Posterior cingulate gyrus (tissue), 11 donors: ENCODE data around the gene HBG1.
"Not testable (repeated sequence)": the region's sequence is repeated elsewhere in the genome, so short reads cannot be mapped to it uniquely, and the experiment has no call there.

Experiments used
- DNase-seq, 10 donors: peaks; one replicate each; pipeline versions ENCODE4 v3.0.0 to v3.0.0-alpha.2; 2020 to 2021; ENCODE audit warnings: mixed read lengths in 3 of 10
- intact Hi-C: fragments of 100-400 bp; cut with DNase I; formaldehyde crosslinking; loops from one replicate; pipeline ENCODE4 v1.15.1; 2023

HBG1 gene

DNA sequence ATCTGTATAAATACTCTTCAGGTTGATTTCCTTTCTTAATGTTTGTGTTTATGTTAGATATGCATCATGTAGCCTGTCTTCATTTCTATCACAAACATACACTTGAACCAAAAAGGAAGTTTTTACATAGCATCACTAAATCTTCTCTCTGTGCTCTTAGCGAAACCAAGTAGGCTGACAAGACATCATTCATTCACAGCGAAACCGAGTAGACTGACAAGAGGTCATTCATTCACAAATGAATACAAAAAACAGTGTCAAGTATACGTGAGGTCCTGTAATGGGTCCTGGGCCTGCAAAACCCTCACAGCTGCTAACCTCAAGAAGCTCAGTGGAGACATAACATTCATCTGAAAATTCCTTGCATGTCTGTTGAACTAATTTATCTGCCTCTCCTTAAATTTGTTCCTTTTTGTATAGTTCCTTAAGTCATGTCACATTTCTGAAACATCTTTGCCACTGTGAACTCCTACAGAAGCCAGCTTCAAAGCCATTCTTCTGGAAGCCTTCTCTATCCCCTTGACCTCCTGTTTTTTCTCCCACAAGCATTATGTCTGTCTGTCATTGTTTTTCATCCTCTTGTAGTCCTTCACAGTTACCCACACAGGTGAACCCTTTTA is 29.9 kb upstream of the HBG1 start:
- intact Hi-C loops, result no loop called here
- no peak for DNase-seq

GRCh38 chr11:5277807-5278382 is 28.2 kb upstream of the HBG1 start:
- DNase-seq, result no peak
- intact Hi-C loops, result no loop called here

- no peak for DNase-seq
- intact Hi-C loops, result no loop called here
These were observed 27.0 kb upstream of the HBG1 start for GRCh38 chr11:5276697-5277096.

- DNase-seq, result no peak
- intact Hi-C loops, result no loop called here
These were observed 25.9 kb upstream of the HBG1 start for GRCh38 chr11:5275369-5276110.

GRCh38 chr11:5274395-5274794 is 24.7 kb upstream of the HBG1 start:
- intact Hi-C loops, result no loop called here
- no peak for DNase-seq

DNA sequence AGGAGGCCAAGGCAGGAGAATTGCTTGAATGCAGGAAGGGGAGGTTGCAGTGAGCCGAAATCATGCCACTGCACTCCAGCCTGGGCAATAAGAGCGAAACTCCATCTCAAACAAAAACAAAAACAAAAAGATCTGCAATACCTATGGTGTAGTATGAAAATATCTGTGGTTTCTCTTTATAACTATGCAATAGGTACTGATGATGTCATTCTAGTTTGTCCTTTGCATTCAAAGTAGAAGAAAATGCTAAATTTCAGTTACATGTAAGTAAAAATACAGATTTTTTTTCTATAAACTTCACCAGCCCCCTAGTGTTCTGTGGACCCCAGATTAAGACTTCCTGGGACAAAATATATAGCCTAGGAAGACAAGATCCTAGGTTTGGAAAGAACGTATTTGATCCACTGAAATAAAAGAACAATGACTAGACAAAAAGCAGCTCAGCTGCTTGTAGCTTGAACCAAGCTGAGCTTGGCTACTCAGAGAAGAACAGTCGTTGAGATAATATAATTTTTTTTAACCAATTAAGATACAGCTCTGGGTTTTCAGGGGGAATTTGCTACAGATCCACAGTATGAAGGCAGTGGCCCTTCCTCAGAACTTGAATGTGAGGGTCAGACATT is 22.8 kb upstream of the HBG1 start:
- intact Hi-C loops, result no loop called here
- no peak for DNase-seq

DNA sequence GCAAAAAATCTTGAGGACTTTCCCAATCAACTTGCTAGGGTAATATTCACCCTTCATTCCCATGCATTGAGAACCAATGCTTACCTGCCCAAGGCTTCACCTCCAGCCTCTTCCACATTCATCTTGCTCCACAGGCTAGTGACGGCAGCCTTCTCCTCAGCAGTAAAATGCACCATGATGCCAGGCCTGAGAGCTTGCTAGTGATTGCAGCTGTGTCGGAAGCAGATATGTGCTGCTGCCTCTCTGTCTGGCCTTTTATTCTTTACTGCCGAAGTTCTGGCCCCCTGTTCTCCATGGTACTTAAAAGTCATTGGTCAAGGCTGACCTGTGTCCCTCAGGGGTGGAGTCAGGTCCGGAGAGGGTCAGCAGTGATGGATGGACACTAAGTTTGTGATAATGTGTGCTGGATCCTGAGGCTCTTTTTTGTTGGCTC is 20.1 kb upstream of the HBG1 start, which contains the start of gene HBE1:
Gene HBE1, minus strand, starts transcription at position 231 of the 433 bp plus-strand sequence. Its CDS starts 55 bp downstream, at position 176.
- DNase-seq, result no peak
- intact Hi-C loops, result no loop called here

GRCh38 chr11:5267033-5267563 is 17.4 kb upstream of the HBG1 start:
- intact Hi-C loops, result no loop called here

DNA sequence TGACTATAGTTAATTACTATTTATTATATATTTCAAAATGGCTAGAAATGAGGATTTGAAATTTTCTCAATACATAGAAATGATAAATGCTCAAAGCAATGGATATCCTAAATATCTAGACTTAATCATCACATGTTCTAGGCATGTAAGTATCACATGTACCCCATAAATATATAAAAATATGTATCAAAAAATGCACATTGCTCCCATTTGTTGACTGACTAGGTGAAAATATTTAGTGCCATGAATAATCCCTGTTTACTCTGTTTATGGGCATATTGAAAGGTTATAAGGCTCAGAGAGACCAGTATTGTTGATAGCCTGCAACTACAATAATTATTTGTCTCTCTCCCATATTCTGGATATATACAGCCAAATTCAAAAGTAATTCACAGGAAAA is 17.0 kb upstream of the HBG1 start:
- DNase-seq, result no peak
- intact Hi-C loops, result no loop called here

More at GRCh38 chr11:5267033-5267563, 17.4 kb upstream of the HBG1 start:
- DNase-seq, result no peak

DNA sequence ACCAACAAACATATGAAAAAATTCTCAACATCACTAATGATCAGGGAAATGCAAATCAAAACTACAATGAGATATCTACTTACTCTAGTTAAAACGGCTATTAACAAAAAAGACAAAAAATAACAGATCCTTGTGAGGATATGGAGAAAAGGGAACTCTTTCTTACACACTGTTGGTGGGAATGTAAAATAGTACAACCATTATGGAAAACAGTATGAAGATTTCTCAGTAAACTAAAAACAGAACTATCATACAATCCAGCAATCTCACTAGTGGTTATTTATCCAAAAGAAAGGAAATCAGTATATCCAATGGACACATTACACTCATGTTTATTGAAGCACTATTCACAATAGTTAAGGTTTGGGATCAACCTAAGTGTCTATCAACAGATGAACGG is 16.2 kb upstream of the HBG1 start:
- no peak for DNase-seq
- intact Hi-C loops, result no loop called here

DNA sequence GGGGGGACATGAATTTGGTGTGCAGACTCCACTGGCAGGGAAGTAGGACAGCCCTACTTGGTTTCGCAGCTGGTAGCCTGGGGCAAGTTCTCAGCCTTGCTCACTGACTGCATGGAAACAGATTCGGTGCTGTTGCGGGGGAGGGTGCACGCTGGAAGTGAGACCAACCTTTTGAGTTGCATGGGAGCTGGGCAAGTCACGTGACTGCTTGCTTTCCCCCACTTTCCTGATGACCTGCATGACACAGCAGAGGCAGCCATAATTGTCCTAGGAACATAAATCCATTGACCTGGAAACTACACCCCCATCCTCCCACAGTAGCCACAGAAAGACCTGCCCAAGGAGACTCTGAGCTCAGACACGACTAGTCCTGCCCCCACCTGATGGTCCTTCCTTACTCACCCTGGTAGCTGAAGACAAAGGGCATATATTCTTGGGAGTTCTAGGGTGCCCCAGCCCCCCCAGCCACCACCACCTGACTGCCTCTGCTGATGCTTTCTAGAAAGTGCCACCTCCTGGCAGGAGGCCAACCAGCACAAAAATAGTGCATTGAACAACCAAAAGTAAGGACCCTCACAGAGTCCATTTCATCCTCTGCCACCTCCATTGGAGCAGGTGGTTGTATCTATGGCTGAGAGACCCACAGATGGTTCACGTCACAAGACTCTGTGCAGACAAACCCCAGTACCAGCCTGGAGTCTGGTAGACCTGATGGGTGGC is 9.0 kb upstream of the HBG1 start:
- intact Hi-C loops, result no loop called here
- no peak for DNase-seq

- DNase-seq, result no peak
- intact Hi-C loops, result no loop called here
These were observed 7.6 kb upstream of the HBG1 start for GRCh38 chr11:5257296-5257695.

DNA sequence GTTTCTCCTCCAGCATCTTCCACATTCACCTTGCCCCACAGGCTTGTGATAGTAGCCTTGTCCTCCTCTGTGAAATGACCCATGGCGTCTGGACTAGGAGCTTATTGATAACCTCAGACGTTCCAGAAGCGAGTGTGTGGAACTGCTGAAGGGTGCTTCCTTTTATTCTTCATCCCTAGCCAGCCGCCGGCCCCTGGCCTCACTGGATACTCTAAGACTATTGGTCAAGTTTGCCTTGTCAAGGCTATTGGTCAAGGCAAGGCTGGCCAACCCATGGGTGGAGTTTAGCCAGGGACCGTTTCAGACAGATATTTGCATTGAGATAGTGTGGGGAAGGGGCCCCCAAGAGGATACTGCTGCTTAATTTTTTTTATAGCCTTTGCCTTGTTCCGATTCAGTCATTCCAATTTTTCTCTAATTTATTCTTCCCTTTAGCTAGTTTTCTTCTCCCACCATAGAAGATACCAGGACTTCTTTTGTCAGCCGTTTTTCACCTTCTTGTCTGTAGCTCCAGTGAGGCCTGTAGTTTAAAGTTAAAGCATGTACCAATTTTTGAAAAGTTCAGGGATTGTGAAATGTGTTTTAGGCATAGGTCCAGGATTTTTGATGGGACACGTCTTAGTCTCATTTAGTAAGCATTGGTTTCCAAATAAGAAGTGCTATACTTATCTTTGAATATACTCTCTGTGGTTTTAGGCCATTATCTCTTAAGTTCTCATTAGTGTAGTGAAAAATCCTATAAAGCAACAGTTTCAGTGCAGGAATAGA is 5.2 kb upstream of the HBG1 start, which contains the start of gene HBG2:
Gene HBG2, minus strand, starts transcription at position 136 of the 768 bp plus-strand sequence. Its CDS starts 53 bp downstream, at position 83.
- DNase-seq, intact Hi-C loops: not testable (repeated sequence)

GRCh38 chr11:5254023-5254422 is 4.4 kb upstream of the HBG1 start:
- intact Hi-C loops, DNase-seq: not testable (repeated sequence)

- intact Hi-C loops, result not testable (repeated sequence)
These were observed 3.8 kb upstream of the HBG1 start for GRCh38 chr11:5253440-5253839.

DNA sequence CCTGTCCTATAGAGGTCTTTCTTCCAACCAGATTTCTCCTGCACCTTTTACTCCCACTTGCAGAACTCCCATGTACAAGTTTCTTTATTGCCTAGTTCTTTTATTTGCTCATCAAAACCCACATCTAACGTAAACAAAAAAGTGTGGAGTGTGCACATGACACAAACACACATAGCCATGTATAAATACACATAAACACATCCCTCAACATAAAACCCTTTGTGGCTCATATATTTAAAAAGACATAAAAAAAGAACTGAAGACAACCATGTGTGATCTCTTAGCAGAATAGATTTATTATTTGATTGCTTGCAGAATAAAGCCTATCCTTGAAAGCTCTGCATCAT is 3.2 kb upstream of the HBG1 start:
- DNase-seq, result no peak

More at GRCh38 chr11:5253440-5253839, 3.8 kb upstream of the HBG1 start:
- DNase-seq, result not testable (repeated sequence)

DNA sequence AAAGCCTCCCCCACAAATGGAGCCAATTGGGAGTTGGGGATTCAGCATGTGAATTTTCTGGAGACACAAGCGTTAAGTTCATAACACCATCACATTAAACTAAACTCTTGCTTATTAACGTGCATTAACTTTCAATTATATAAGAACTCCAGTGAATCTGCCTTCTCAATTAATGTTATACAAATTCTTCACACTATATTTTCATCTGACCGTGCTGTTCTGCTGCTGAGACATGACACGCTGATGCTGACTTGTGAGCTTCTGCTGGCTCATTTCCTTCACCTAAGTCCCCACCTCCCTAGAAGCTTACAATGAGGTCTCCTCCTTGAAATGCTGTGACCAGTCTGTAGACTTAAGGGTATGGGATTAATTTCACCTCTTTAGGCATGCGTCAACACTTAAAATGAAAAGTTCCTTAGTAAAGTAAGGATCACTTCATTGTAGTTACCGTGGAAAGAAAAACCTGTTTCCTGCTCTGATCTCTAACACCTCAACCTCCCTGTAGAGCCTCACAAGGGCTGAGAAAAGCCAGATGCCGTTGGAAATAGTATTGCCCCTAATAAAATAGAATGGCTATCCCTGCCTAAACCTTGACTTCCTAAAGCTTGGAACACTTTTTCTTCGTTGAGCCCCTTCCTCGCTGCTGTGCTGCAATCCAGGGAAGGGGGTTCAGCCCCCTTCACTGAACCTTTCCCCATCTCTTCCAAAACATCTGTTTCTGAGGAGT is 2.7 kb upstream of the HBG1 start:
- no peak for DNase-seq
- intact Hi-C loops, result no loop called here

More for the DNA sequence above, 3.2 kb upstream of the HBG1 start:
- intact Hi-C loops, result no loop called here

- intact Hi-C loops, result no loop called here
- no peak for DNase-seq
These were observed 2.1 kb upstream of the HBG1 start for GRCh38 chr11:5251746-5252145.
